ENCODE data around the gene TP73.

DNA sequence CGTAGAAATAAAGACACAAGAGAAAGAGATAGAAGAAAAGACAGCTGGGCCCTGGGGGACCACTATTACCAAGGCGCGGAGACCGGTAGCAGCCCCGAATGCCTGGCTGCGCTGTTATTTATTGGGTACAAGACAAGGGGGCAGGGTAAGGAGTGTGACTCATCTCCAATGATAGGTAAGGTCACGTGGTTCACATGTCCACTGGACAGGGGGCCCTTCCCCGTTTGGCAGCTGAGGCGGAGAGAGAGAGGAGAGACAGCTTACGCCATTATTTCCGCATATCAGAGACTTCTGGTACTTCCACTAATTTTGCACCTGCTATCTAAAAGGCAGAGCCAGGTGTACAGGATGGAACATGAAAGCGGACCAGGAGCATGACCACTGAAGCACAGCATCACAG is 31.6 kb upstream of the TP73 start:
- TF ChIP-seq POLR2A (IDR thresholded peaks at IDR 0.05; ENCODE audit: low read length) (no peak), GATA1 (IDR thresholded peaks at IDR 0.05; ENCODE audit: low read depth, low read length) (no peak)
